H9 (cell line): ENCODE measurements around the gene DHCR24. TPM values are rescaled to one million over a fixed set of nuclear protein-coding genes. Genes with fewer than 3 reads are reported as not detected.

Experiments
- DNase-seq: peaks from one replicate; pipeline ENCODE4 v3.0.0-alpha.2; 2017
- H2AFZ ChIP-seq: one replicate; pipeline ENCODE4 v1.6.1; 2013; ENCODE audit warnings: mild to moderate bottlenecking, low read length, control low read depth, moderate library complexity
- H2AK5ac ChIP-seq: 2 replicates; pipeline ENCODE4 v1.6.1; 2013; ENCODE audit warnings: low read length, control low read depth, mixed read lengths; ENCODE audit not compliant: insufficient read length
- H2BK120ac ChIP-seq: one replicate; pipeline ENCODE4 v1.6.1; 2013; ENCODE audit warnings: low read depth, mild to moderate bottlenecking, low read length, control low read depth, inconsistent platforms; ENCODE audit not compliant: poor library complexity, severe bottlenecking
- H2BK12ac ChIP-seq: 2 replicates; pipeline ENCODE4 v1.6.1; 2013; ENCODE audit warnings: low read length, control low read depth, mixed read lengths, low read depth; ENCODE audit not compliant: insufficient read length
- H2BK15ac ChIP-seq: 2 replicates; pipeline ENCODE4 v1.6.1; 2013; ENCODE audit warnings: low read depth, low read length, control low read depth
- H2BK20ac ChIP-seq: one replicate; pipeline ENCODE4 v1.6.1; 2013; ENCODE audit warnings: low read depth, mild to moderate bottlenecking, low read length, control low read depth, inconsistent platforms; ENCODE audit not compliant: poor library complexity, severe bottlenecking
- H2BK5ac ChIP-seq: 2 replicates; pipeline ENCODE4 v1.6.1; 2013; ENCODE audit warnings: low read length, control low read depth, mixed read lengths; ENCODE audit not compliant: insufficient read length
- H3K14ac ChIP-seq: 2 replicates; pipeline ENCODE4 v1.6.1; 2013; ENCODE audit warnings: low read length, control low read depth; ENCODE audit not compliant: insufficient read depth
- H3K18ac ChIP-seq: 2 replicates; pipeline ENCODE4 v1.6.1; 2013; ENCODE audit warnings: low read depth, mild to moderate bottlenecking, mixed read lengths, low read length, control low read depth; ENCODE audit not compliant: insufficient read length
- H3K23ac ChIP-seq: 2 replicates; pipeline ENCODE4 v1.6.1; 2013; ENCODE audit warnings: low read length, control low read depth, mixed read lengths, low read depth; ENCODE audit not compliant: insufficient read length
- H3K23me2 ChIP-seq: 2 replicates; pipeline ENCODE4 v1.6.1; 2013; ENCODE audit warnings: low read depth, mild to moderate bottlenecking, mixed read lengths, low read length, control low read depth; ENCODE audit not compliant: insufficient read length, poor library complexity, severe bottlenecking
- H3K27ac ChIP-seq: 2 replicates; pipeline ENCODE4 v1.5.1; 2013; ENCODE audit warnings: low read length, control low read depth, mixed read lengths, low read depth; ENCODE audit not compliant: insufficient read length
- H3K27me3 ChIP-seq: 2 replicates; pipeline ENCODE4 v1.6.1; 2013; ENCODE audit warnings: low read length, control low read depth, inconsistent platforms; ENCODE audit not compliant: insufficient read depth
- H3K4ac ChIP-seq: 2 replicates; pipeline ENCODE4 v1.6.1; 2013; ENCODE audit warnings: low read depth, mild to moderate bottlenecking, control low read depth, inconsistent platforms, low read length, moderate library complexity
- H3K4me1 ChIP-seq: 2 replicates; pipeline ENCODE4 v1.6.1; 2013; ENCODE audit warnings: low read length, control low read depth, inconsistent platforms; ENCODE audit not compliant: insufficient read depth
- H3K4me2 ChIP-seq: 2 replicates; pipeline ENCODE4 v1.6.1; 2013; ENCODE audit warnings: low read length, control low read depth, mixed read lengths; ENCODE audit not compliant: insufficient read length, insufficient read depth
- H3K56ac ChIP-seq: 2 replicates; pipeline ENCODE4 v1.6.1; 2013; ENCODE audit warnings: low read depth, mild to moderate bottlenecking, mixed read lengths, low read length, control low read depth; ENCODE audit not compliant: insufficient read length
- H3K79me1 ChIP-seq: 2 replicates; pipeline ENCODE4 v1.6.1; 2013; ENCODE audit warnings: low read depth, mild to moderate bottlenecking, moderate library complexity, low read length, control low read depth, inconsistent platforms; ENCODE audit not compliant: insufficient read depth, poor library complexity, severe bottlenecking
- H3K79me2 ChIP-seq: 2 replicates; pipeline ENCODE4 v1.6.1; 2013; ENCODE audit warnings: low read length, control low read depth, inconsistent platforms; ENCODE audit not compliant: insufficient read depth
- H3K9ac ChIP-seq: 2 replicates; pipeline ENCODE4 v1.6.1; 2013; ENCODE audit warnings: low read length, control low read depth, mixed read lengths; ENCODE audit not compliant: insufficient read length; ENCODE audit errors: extremely low read depth
- H3K9me3 ChIP-seq: one replicate; pipeline ENCODE4 v1.6.1; 2013; ENCODE audit warnings: low read depth, low read length, inconsistent platforms; ENCODE audit not compliant: control insufficient read depth
- H3T11ph ChIP-seq: one replicate; pipeline ENCODE4 v1.6.1; 2013; ENCODE audit warnings: mild to moderate bottlenecking, low read length, control low read depth, inconsistent platforms
- H4K20me1 ChIP-seq: one replicate; pipeline ENCODE4 v1.6.1; 2013; ENCODE audit not compliant: control insufficient read depth, insufficient read length, insufficient read depth
- H4K5ac ChIP-seq: 2 replicates; pipeline ENCODE4 v1.6.1; 2013; ENCODE audit warnings: low read depth, mild to moderate bottlenecking, mixed read lengths, low read length, control low read depth; ENCODE audit not compliant: insufficient read length
- H4K8ac ChIP-seq: replicated peaks from 2 replicates; pipeline ENCODE4 v1.6.1; 2013; ENCODE audit warnings: low read length, control low read depth, mixed read lengths, low read depth; ENCODE audit not compliant: insufficient read length
- H4K91ac ChIP-seq: 2 replicates; pipeline ENCODE4 v1.6.1; 2013; ENCODE audit warnings: low read depth, mild to moderate bottlenecking, moderate library complexity, mixed read lengths, low read length, control low read depth; ENCODE audit not compliant: insufficient read length
- H3K27ac Mint-ChIP-seq, 3 experiments: 2 replicates in 2 of 3; 3 replicates in 1 of 3; pipeline ENCODE4 v1.8.0; 2020 to 2021; ENCODE audit warnings: mixed read lengths in 3 of 3, mild to moderate bottlenecking in 1 of 3, moderate library complexity in 1 of 3
- H3K27me3 Mint-ChIP-seq: 2 replicates; pipeline ENCODE4 v1.8.0; 2021; ENCODE audit warnings: low read depth, mild to moderate bottlenecking, moderate library complexity, mixed read lengths
- H3K36me3 Mint-ChIP-seq, 3 experiments: 2 replicates in 2 of 3; 3 replicates in 1 of 3; pipeline ENCODE4 v1.8.0; 2020 to 2021; ENCODE audit warnings: low read depth in 3 of 3, mixed read lengths in 3 of 3; ENCODE audit not compliant: insufficient read depth in 1 of 3
- H3K4me1 Mint-ChIP-seq, 2 experiments: 2 replicates each; pipeline ENCODE4 v1.8.0; 2020; ENCODE audit warnings: mixed read lengths in 2 of 2
- H3K4me3 Mint-ChIP-seq, 2 experiments: 2 replicates in 1 of 2; 3 replicates in 1 of 2; pipeline ENCODE4 v1.8.0; 2020 to 2021; ENCODE audit warnings: mild to moderate bottlenecking in 2 of 2, mixed read lengths in 2 of 2, moderate library complexity in 1 of 2
- H3K9me3 Mint-ChIP-seq, 2 experiments: 2 replicates in 1 of 2; 3 replicates in 1 of 2; pipeline ENCODE4 v1.8.0; 2020; ENCODE audit warnings: mild to moderate bottlenecking in 2 of 2, mixed read lengths in 2 of 2, moderate library complexity in 1 of 2
- CTCF ChIP-seq: fragments of 200-600 bp; sonication (generic); conservative IDR thresholded peaks from 3 replicates; pipeline ENCODE4 v1.8.0; 2021; ENCODE audit warnings: antibody characterized with exemption, mild to moderate bottlenecking
- WGBS: extraction: QIAGEN DNeasy Blood & Tissue Kit; methylation state at CpG from one replicate; pipeline ENCODE4 v1.1.7; 2013; ENCODE audit warnings: missing lambda C conversion rate, low lambda C conversion rate, mixed read lengths; ENCODE audit not compliant: insufficient read length; ENCODE audit errors: extremely low coverage; 5-methylcytosine and 5-hydroxymethylcytosine counted together
- total RNA-seq: library from RNA; stranded (reverse); gene quantifications from 2 replicates; pipeline ENCODE4 v1.2.1, GENCODE V29; 2021

The DHCR24 gene
- total RNA-seq, 1 experiment from 2014 or later = 318 TPM

DNA sequence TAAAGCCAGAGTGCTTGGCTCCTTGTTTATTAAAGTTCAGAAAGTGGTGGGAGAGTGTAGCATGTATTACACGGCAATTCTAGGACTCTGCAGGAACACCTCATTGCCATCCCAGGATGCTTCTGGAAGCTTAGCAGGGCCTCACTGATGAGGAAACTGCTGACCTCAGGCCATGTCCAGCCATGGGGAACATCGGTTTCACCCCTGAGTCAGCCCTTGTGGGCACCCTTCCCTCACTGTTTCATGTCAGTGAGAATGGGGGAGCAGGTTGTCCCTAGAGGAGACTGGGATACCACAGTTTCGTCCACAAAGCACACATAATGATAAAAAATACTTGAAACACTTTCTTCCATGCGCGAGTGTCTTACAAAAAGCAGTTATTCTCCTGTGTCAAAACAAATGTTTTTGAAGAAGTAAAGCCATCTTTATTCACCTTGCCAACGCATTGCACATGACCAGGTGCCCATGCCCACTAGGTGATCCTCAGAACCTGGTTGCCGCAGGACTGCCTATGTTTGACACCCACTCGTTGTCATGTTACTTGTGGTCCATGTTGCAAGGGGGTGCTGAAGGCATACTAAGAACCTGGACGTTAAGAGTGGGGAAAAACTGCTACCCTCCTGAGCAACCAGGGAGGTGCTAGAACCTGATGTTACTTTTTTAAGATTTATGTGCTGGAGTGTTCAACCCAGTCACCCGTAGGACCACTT is 44.6 kb downstream of the DHCR24 start:
- no peak overlapping the region for H2BK20ac ChIP-seq
- peaks cover 4% of the 10 kb centered on the region for H3K27me3 Mint-ChIP-seq
- no peak overlapping the region for H3K4me2 ChIP-seq

More for the DNA sequence above, 44.6 kb downstream of the DHCR24 start:
- Histone ChIP-seq H3K79me2 (no peaks in the 10 kb centered on the region), H3K27ac (no peak overlapping the region), H3T11ph (no peak overlapping the region), H3K9ac (no peak overlapping the region), H4K91ac (no peak overlapping the region), H3K23me2 (no peaks in the 10 kb centered on the region), H3K56ac (no peak overlapping the region), H3K27me3 (no peaks in the 10 kb centered on the region), H3K79me1 (no peaks in the 10 kb centered on the region), H3K14ac (no peak overlapping the region), H3K9me3 (no peaks in the 10 kb centered on the region), H4K5ac (no peak overlapping the region), H2AFZ (no peak overlapping the region), H3K4ac (no peak overlapping the region), H3K23ac (no peak overlapping the region), H3K4me1 (no peaks in the 10 kb centered on the region), H2BK12ac (no peak overlapping the region), H2BK15ac (no peak overlapping the region), H2BK5ac (no peak overlapping the region), H2AK5ac (no peak overlapping the region), H4K20me1 (no peaks in the 10 kb centered on the region), H2BK120ac (no peak overlapping the region), H4K8ac (no peak overlapping the region), H3K18ac (no peak overlapping the region)
- Mint-ChIP-seq H3K27ac (0 out of 7 replicates have a peak overlapping the region, but pooled peaks of 1 of the 3 experiments have one; percentile 13), H3K4me1 (no peaks in the 10 kb centered on the region), H3K4me3 (no peak overlapping the region), H3K36me3 (peaks cover 0 to 6% (median 1%) of the 10 kb centered on the region in 3 experiments; a peak in 2 of 7 replicates), H3K9me3 (no peaks in the 10 kb centered on the region; a peak in 1 of 5 replicates)
- no peak for TF ChIP-seq CTCF
- WGBS = no CpG with 5 or more reads among the region's 10 CpGs
- DNase-seq = no peak
